Measurements from ENCODE around the gene NXPE2.

Gene NXPE2

DNA sequence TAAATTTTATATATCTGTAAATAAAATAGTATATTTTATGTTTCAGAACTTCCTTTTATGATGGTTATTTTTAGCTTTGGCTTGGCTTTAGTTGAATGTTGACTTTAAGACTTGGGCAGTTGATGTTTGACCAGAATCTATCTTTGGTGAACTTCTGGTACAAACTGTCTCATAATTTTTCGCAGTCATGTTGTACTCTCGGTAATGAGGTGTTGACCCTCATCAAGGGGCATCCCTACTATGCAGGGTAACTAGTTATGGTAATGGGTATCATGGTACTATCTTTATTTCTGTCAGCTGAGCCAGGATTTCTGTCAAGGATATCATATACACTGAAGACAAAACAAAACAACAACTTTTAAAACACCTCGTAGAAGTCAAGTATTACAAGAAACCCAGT is 67.7 kb downstream of the NXPE2 start:
- DNase-seq, result no peak
